GM21360 (cell line): ENCODE data around the gene KIAA1671.

Experiments used
- ATAC-seq: cut with Tn5 transposase; IDR thresholded peaks from one replicate; pipeline ENCODE4 v1.9.1; 2021; ENCODE audit warnings: mild to moderate bottlenecking, moderate library complexity; ENCODE audit not compliant: unreplicated experiment

KIAA1671 gene

GRCh38 chr22:25109878-25110595, 157.5 kb downstream of the KIAA1671 start:
- ATAC-seq = no peak

GRCh38 chr22:25110596-25110845, 158.0 kb downstream of the KIAA1671 start:
- no peak for ATAC-seq

- no peak for ATAC-seq
Observed at GRCh38 chr22:25110846-25111578, 158.5 kb downstream of the KIAA1671 start.

- no peak for ATAC-seq
Observed at GRCh38 chr22:25111579-25112517, 159.3 kb downstream of the KIAA1671 start.

GRCh38 chr22:25112538-25113253, 160.2 kb downstream of the KIAA1671 start:
- ATAC-seq = no peak

- ATAC-seq = no peak
Observed at GRCh38 chr22:25113316-25113721, 160.8 kb downstream of the KIAA1671 start.

- no peak for ATAC-seq
Observed at GRCh38 chr22:25114369-25115362, 162.2 kb downstream of the KIAA1671 start.

- no peak for ATAC-seq
Observed at GRCh38 chr22:25119609-25120008, 167.1 kb downstream of the KIAA1671 start.

- ATAC-seq = no peak
Observed at GRCh38 chr22:25120093-25120561, 167.6 kb downstream of the KIAA1671 start.

GRCh38 chr22:25120761-25121212, 168.3 kb downstream of the KIAA1671 start:
- no peak for ATAC-seq

- ATAC-seq = no peak
Observed at GRCh38 chr22:25122136-25122764, 169.7 kb downstream of the KIAA1671 start.

GRCh38 chr22:25123677-25124076, 171.2 kb downstream of the KIAA1671 start:
- no peak for ATAC-seq

- ATAC-seq = no peak
Observed at GRCh38 chr22:25125693-25126357, 173.3 kb downstream of the KIAA1671 start.

- no peak for ATAC-seq
Observed at GRCh38 chr22:25126510-25126909, 174.0 kb downstream of the KIAA1671 start.

GRCh38 chr22:25127318-25127717, 174.8 kb downstream of the KIAA1671 start:
- ATAC-seq = no peak

- no peak for ATAC-seq
Observed at GRCh38 chr22:25130462-25130861, 177.9 kb downstream of the KIAA1671 start.

GRCh38 chr22:25131198-25131887, 178.8 kb downstream of the KIAA1671 start:
- ATAC-seq = no peak

GRCh38 chr22:25134028-25134427, 181.5 kb downstream of the KIAA1671 start:
- no peak for ATAC-seq
